ENCODE data around the gene SLC25A20. TPM values are rescaled to one million over a fixed set of nuclear protein-coding genes. Genes with fewer than 3 reads are reported as not detected.
"Not testable (repeated sequence)": the region's sequence is repeated elsewhere in the genome, so short reads cannot be mapped to it uniquely, and the experiment has no call there.

Gene SLC25A20
- total RNA-seq, 2 donors from 2014 or later, result 12.2 to 14.8 TPM

DNA sequence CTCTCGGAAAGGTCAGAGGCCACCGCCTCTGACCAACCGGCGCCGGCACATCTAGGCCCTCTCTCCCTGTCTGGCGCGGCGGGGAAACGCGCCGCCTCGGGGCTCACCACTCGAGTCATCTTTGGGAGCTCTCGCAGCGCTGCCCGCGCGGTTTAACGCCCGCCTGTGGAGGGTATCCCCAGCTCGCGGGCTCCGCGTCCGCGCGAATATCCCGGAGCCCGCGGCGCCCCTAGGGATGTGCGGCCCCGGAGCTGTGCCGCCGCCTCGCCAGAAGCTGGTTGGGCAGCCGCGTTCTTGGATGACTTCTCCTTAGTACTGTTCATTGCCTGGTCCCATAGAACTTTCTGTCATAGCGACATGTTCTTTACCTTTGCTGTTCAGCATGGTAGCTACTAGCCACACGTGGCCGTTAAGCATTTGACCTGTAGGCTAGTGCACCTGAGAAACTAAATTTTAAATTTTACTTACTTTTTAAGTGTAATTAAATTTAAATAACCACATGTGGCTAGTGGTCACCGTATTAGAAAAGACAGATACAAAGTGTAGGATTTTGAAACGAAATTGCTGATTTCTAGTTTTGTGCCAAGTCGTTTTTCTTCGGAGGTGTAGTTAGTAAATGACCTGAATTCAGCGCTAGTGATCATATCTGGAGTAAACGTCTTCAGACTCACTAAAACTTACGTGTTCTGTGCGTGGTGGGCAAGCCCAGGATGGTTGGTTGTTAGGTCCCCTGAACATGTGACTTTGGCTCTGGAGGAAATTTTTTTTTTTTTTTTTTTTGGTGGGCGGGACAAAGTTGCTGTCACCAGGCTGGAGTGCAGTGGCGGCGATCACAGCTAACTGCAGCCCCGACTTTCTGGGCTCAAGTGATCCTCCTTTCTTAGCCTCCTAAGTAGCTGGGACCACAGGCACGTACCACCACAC, 20.8 kb upstream of the SLC25A20 start:
- Histone ChIP-seq H3K36me3 (no peaks in the 10 kb centered on the region), H3K27me3 (replicated peaks; ENCODE audit: insufficient read depth) (no peaks in the 10 kb centered on the region), H3K27ac (peak overlapping the region; percentile 92 to 95), H3K9me3 (no peaks in the 10 kb centered on the region), H3K4me1 (replicated peaks) (no peaks in the 10 kb centered on the region), H3K4me3 (peak overlapping the region; percentile 71 to 80)
- TF ChIP-seq, protein P1, sequence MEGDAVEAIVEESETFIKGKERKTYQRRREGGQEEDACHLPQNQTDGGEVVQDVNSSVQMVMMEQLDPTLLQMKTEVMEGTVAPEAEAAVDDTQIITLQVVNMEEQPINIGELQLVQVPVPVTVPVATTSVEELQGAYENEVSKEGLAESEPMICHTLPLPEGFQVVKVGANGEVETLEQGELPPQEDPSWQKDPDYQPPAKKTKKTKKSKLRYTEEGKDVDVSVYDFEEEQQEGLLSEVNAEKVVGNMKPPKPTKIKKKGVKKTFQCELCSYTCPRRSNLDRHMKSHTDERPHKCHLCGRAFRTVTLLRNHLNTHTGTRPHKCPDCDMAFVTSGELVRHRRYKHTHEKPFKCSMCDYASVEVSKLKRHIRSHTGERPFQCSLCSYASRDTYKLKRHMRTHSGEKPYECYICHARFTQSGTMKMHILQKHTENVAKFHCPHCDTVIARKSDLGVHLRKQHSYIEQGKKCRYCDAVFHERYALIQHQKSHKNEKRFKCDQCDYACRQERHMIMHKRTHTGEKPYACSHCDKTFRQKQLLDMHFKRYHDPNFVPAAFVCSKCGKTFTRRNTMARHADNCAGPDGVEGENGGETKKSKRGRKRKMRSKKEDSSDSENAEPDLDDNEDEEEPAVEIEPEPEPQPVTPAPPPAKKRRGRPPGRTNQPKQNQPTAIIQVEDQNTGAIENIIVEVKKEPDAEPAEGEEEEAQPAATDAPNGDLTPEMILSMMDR (IDR thresholded peaks at IDR 0.05), result no peak
- TF ChIP-seq POLR2A (IDR thresholded peaks at IDR 0.05), result no peak
- no peak for TF ChIP-seq POLR2AphosphoS5 (IDR thresholded peaks at IDR 0.05)
- DNase-seq (ENCODE audit: low spot score), result peak; percentile 5
- WGBS, result under 1% methylated on average over 54 of the region's 54 CpGs
- intact Hi-C loops (cut with DNase I), result loop anchor here (5.0 kb wide), 1 partner anchor 88 kb away; the partner anchor contains the start of gene WDR6

DNA sequence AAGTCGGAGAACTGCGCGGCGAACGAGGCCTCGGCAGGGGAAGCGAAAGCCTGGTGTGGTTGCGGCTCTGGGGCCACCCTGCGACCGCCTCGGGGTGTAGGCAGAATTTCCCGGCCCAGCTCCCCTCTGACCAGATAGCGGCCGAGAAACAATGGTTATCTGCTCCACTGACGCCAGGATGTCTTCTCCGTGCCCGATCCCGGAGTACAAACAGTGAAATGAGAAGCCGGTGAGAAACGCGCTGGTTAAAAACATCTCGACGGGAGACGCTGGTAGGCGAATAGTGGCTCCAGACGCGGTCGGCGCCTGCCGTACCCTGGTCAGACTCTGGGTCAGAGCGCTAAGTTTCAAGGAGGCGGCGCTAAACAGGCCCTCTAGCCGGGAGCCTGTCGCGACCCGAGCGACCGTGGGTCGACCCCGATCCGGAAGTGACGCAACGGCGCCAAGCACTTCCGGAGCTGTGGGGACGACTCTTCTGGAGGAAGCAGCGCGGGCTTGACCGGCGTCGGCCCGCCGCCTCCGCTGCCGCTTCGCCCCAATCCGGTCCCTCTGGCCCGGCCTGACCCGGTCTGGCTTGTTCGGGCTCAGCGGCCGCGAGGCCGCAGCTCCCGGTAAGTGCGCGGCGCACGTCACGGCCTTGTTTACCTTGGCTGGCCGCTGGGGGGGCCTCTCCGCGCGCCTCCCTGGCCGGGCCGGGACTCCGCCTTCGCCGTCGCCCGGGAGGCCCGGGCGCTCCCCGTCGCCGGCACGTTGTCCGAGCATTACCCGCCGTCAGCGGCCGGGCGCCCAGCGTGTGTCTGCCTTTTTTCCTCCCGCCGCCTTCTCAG, 19.9 kb upstream of the SLC25A20 start, which contains the start of gene ARIH2:
Gene ARIH2 (plus strand): TSS at position 455 of the 827 bp plus-strand sequence. CDS start 8,717 bp downstream, outside the sequence.
- WGBS, result under 1% methylated on average over 71 of the region's 97 CpGs
- intact Hi-C loops (cut with DNase I), result loop anchor here (5.0 kb wide), 1 partner anchor 89 kb away; the partner anchor contains the start of gene WDR6
- no peaks in the 10 kb centered on the region for H3K4me1 ChIP-seq (replicated peaks)
- no peaks in the 10 kb centered on the region for H3K36me3 ChIP-seq
- H3K27ac ChIP-seq, result peak within 1 kb of the TSS; percentile 92 to 95
- H3K9me3 ChIP-seq, result no peaks in the 10 kb centered on the region
- H3K27me3 ChIP-seq (replicated peaks; ENCODE audit: insufficient read depth), result no peaks in the 10 kb centered on the region
- peak within 1 kb of the TSS; percentile 71 to 80 for H3K4me3 ChIP-seq
- peak; percentile 84 for DNase-seq (ENCODE audit: low spot score)
- peak; percentile 66 for TF ChIP-seq POLR2A (IDR thresholded peaks at IDR 0.05)
- TF ChIP-seq, protein P1 (IDR thresholded peaks at IDR 0.05), result peak in 1 of 4 experiments; percentile 30
- peak; percentile 85 for TF ChIP-seq POLR2AphosphoS5 (IDR thresholded peaks at IDR 0.05)

DNA sequence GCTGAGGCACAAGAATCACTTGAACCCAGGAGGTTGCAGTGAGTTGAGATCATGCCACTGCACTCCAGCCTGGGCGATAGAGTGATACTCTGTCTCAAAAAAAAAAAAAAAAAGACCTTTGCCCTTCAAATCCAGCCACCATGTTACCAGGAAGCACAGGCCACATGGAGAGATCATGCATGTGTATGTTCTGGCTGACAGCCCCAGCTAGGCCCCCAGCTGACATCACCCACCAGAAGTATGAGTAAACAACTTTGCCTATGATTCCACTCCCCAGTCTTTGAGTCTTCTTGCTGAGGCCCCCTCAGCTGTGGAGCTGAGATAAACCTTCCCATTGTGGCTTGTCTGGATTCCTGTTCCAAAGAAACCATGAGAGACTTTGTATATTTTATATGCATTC, 16.6 kb upstream of the SLC25A20 start:
- DNase-seq (ENCODE audit: low spot score), result no peak
- Histone ChIP-seq H3K4me3 (no peak overlapping the region), H3K36me3 (no peaks in the 10 kb centered on the region), H3K9me3 (no peaks in the 10 kb centered on the region), H3K27me3 (replicated peaks; ENCODE audit: insufficient read depth) (no peaks in the 10 kb centered on the region), H3K4me1 (replicated peaks) (no peaks in the 10 kb centered on the region), H3K27ac (no peak overlapping the region)
- WGBS, result 100% methylated on average over 1 of the region's 1 CpG
- intact Hi-C loops (cut with DNase I), result loop anchor here (5.0 kb wide), 1 partner anchor 92 kb away; the partner anchor contains the start of gene WDR6
- TF ChIP-seq, protein P1 (IDR thresholded peaks at IDR 0.05), result no peak
- TF ChIP-seq POLR2AphosphoS5 (IDR thresholded peaks at IDR 0.05) (no peak), POLR2A (IDR thresholded peaks at IDR 0.05) (no peak)

DNA sequence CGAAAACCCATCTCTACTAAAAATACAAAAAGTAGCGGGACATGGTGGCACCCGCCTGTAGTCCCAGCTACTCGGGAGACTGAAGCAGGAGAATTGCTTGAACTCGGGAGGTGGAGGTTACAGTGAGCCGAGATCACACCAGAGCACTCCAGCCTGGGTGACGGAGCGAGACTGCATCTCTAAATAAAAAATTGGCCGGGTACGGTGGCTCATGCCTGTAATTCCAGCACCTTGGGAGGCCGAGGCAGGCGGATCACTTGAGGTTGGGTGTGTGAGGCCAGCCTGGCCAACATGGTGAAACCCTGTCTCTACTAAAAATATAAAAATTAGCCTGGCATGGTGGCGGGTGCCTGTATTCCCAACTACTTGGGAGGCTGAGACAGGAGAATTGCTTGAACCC, 8.3 kb upstream of the SLC25A20 start:
- H3K27ac ChIP-seq; intact Hi-C loops (cut with DNase I); H3K36me3 ChIP-seq; H3K4me1 ChIP-seq (replicated peaks); H3K4me3 ChIP-seq; H3K9me3 ChIP-seq; DNase-seq (ENCODE audit: low spot score); H3K27me3 ChIP-seq (replicated peaks; ENCODE audit: insufficient read depth): not testable (repeated sequence)
- WGBS, result 93% methylated on average over 13 of the region's 13 CpGs

DNA sequence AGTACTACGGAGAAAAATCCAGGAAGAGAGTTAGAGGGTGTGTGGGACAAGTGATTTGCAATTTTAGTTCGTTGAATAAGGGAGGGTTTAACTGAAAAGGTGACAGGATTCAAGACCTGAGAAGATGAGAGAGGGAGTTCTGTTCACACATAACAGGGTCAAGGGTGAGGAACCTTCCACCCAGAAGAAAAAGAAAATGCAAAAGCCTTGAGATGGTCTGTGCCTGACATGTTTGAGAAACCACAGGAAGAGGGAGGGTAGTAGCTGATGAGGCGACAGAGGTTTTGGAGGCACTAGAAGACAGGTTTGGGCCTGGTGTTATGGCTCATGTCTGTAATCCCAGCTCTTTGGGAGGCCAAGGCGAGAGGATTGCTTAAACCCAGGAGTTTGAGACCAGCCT, 591 bp upstream of the SLC25A20 start:
- Histone ChIP-seq H3K4me3 (peak overlapping the region; percentile 52 to 60), H3K4me1 (replicated peaks) (no peaks in the 10 kb centered on the region), H3K9me3 (no peaks in the 10 kb centered on the region), H3K27me3 (replicated peaks; ENCODE audit: insufficient read depth) (no peaks in the 10 kb centered on the region), H3K36me3 (no peaks in the 10 kb centered on the region), H3K27ac (peak overlapping the region; percentile 70 to 80)
- DNase-seq (ENCODE audit: low spot score), result no peak
- intact Hi-C loops (cut with DNase I), result no loop called here
- 75% methylated on average over 4 of the region's 4 CpGs for WGBS
- TF ChIP-seq, protein P1 (IDR thresholded peaks at IDR 0.05), result no peak
